GM18909 (cell line): ENCODE data around the gene INHBB.
"Not testable (repeated sequence)": the region's sequence is repeated elsewhere in the genome, so short reads cannot be mapped to it uniquely, and the experiment has no call there.

ENCODE experiments used
- ATAC-seq: cut with Tn5 transposase; IDR thresholded peaks from one replicate; pipeline ENCODE4 v1.9.1; 2021; ENCODE audit warnings: mild to moderate bottlenecking; ENCODE audit not compliant: unreplicated experiment, poor library complexity

INHBB gene

GRCh38 chr2:120315367-120316033 lies 30.4 kb upstream of the INHBB start:
- no peak for ATAC-seq

GRCh38 chr2:120316071-120316470 lies 29.9 kb upstream of the INHBB start:
- ATAC-seq = no peak

GRCh38 chr2:120316528-120317179 lies 29.3 kb upstream of the INHBB start:
- ATAC-seq = no peak

GRCh38 chr2:120317180-120317533 lies 28.8 kb upstream of the INHBB start:
- no peak for ATAC-seq

GRCh38 chr2:120317916-120318315 lies 28.0 kb upstream of the INHBB start:
- ATAC-seq = no peak

GRCh38 chr2:120318626-120319025 lies 27.3 kb upstream of the INHBB start:
- ATAC-seq = no peak

GRCh38 chr2:120319123-120319522 lies 26.8 kb upstream of the INHBB start:
- no peak for ATAC-seq

GRCh38 chr2:120319686-120320317 lies 26.1 kb upstream of the INHBB start:
- ATAC-seq = no peak

- no peak for ATAC-seq
Observed at GRCh38 chr2:120320318-120320851, 25.6 kb upstream of the INHBB start.

- not testable (repeated sequence) for ATAC-seq
Observed at GRCh38 chr2:120320887-120321556, 24.9 kb upstream of the INHBB start.

GRCh38 chr2:120321721-120322284 lies 24.1 kb upstream of the INHBB start:
- no peak for ATAC-seq

GRCh38 chr2:120322329-120322728 lies 23.6 kb upstream of the INHBB start:
- no peak for ATAC-seq

GRCh38 chr2:120323214-120323613 lies 22.7 kb upstream of the INHBB start:
- ATAC-seq = no peak

GRCh38 chr2:120323807-120324399 lies 22.0 kb upstream of the INHBB start:
- ATAC-seq = no peak

GRCh38 chr2:120324933-120325332 lies 21.0 kb upstream of the INHBB start:
- no peak for ATAC-seq

GRCh38 chr2:120326066-120326465 lies 19.9 kb upstream of the INHBB start:
- no peak for ATAC-seq

GRCh38 chr2:120330946-120331822 lies 14.8 kb upstream of the INHBB start:
- ATAC-seq = no peak

GRCh38 chr2:120331903-120332302 lies 14.0 kb upstream of the INHBB start:
- no peak for ATAC-seq

- no peak for ATAC-seq
Observed at GRCh38 chr2:120332384-120332783, 13.6 kb upstream of the INHBB start.
